G401.6 (cell line): Measurements from ENCODE around the gene HOXB4.

Experiments
- FAIRE-seq: peaks from 2 replicates; lab custom pipeline; 2012; peaks lifted over from hg19 to GRCh38; lab: Jason Lieb, UNC

HOXB4 gene

GRCh38 chr17:48577946-48578615, at the start of gene HOXB4:
Gene HOXB4 (minus strand): TSS chr17:48578350. CDS start chr17:48578319, 31 bp downstream.
- FAIRE-seq = peak; percentile 74

DNA sequence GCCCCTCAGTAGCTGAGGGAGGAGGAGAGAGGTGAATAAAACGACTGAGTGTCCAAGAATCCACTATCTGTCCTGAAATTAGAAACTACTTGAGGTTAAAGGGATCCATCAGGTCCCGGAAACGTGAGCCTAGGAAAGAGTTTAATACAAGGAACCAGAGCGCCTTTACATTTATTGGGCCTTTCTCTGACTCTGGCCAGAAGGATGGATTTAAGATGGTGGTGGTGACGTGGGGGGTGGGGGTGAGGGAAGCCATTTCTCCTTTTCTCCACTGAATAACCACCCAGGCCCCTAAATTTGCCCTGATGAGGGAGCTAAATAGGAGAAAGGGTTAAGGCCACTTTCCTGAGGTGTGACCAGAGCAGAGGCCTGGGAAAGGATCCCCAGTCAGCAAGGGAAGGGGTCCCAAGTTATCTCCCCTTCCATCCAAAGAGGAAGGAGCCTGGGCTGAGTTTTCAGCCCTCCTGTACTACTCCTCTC, 49.0 kb upstream of the HOXB4 start:
- FAIRE-seq = no peak

- no peak for FAIRE-seq
These were observed 48.3 kb upstream of the HOXB4 start, which contains the start of gene HOXB9 for GRCh38 chr17:48626245-48627117. Gene HOXB9 (minus strand): TSS chr17:48626358. CDS start chr17:48626269, 89 bp downstream.

DNA sequence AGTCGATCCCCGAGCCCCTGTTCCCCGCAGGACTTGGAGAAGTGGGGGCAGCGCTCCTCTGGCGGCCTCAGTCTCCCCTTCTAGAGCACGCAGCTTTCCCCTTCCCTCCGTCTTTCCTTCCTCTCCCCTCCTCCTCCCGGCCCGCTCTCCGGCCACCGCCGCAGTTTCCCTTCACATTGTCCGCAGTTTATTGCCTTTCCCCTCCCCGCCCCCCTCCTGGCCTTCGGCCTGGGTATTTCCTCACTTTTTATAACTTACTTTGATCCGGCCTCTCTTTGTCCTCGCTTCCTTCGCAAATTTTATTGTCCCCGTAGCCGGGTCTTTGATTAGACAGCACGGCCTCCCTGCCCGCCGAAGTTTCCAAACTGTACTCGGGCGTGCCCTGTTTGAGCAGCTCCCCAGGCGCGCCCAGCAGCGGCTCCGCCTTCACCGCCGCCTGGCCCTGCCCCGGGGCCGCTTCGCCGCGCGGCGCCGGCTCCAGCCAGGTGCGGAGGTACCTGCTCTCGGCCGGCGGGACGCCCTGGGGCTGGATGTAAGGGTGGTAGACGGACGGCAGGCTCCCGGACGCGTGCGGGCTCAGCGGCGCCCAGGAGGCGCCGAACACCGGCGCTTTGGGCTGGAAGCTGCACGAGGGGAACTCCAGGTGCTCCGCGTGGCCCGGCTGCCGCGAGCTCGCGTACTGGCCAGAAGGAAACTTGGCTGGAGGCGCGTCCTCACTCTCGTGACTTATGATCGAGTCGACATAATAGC, 47.5 kb upstream of the HOXB4 start:
- FAIRE-seq = no peak

- FAIRE-seq = no peak
These were observed 46.7 kb upstream of the HOXB4 start for GRCh38 chr17:48624544-48625494.

DNA sequence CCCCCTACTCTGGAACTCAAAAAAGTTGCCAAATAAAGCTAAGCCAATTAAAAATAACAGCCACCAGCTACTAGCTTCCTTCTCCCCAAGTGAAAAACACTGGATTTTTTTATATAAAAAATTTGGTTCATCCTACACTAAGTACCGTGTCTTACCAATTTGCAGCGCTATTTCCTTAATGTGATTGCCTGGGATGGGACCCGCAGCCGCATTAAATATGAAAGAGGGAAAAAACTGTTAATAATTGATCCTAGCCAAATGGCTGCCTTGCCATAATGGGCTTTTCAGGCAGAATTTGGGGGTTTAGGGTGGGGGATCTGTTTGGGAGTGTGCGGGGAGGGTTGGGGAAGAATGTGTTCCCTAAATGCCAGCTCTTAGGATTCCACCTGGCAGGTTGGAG, 46.0 kb upstream of the HOXB4 start:
- no peak for FAIRE-seq

DNA sequence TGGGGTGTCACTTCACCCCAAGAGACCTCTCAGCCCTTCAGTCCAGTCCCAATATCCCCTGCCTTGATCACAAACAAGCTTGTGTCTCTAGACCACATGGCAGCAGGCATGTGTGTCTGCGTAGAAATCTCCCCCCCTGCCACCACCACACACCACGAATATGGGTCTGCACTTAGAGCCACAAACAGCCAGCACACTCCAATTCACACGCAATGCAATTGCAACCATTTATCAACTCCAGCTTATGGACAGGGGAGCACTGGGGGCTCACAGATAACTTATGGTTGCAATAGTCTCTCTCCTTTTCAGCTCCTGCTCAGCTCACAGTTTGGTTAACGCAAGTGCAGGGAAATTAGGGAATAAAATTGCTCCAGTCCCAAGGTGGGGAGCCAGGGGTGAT, 45.4 kb upstream of the HOXB4 start:
- FAIRE-seq = no peak

DNA sequence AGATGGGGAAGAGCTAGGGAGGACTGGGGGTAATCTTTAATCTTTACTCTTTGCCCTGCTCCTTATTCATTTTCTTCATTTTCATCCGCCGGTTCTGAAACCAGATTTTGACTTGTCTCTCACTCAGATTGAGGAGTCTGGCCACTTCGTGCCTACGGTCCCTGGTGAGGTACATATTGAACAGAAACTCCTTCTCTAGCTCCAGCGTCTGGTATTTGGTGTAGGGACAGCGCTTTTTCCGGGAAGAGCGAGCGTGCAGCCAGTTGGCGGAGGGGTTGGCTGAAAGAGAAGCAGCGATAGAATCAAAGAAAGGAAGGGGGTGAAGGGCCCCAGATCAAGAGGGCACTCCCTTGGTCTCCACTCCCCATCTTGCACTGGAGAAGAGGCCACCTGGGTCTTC, 44.7 kb upstream of the HOXB4 start:
- no peak for FAIRE-seq

- no peak for FAIRE-seq
These were observed 43.6 kb upstream of the HOXB4 start for GRCh38 chr17:48621410-48622392.

DNA sequence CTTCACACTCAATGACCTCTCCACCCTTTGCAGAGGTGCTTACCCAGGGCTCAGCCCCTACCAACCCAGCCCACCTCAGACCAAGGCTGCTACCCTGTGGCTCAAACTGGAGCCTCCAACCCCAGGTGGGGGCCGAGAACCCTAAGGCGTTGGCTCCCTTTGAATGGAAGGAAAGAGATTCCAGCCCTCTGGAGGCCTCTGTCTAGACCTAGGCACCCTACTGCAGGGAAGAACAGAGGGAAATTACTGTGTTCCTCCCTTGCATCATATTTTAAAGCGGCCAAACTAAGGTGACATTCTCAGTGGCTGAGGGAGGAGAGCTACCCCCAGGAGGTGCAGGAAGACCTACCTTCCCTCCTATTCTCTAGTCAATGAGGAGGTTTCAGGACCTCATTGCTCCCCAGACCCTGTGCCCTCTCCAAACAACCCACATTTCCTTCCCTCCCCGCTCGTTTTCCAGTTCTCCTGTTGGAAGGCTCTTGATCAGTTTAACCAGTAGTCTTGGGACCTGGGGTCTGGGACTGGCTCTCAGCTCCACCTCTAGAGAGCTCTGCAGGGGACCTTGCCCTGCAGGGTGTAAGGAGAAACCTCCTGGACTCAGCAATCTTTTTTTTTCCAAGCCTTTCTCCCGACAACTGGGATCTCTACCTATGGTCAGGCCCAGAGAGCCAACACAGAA, 42.5 kb upstream of the HOXB4 start:
- no peak for FAIRE-seq

DNA sequence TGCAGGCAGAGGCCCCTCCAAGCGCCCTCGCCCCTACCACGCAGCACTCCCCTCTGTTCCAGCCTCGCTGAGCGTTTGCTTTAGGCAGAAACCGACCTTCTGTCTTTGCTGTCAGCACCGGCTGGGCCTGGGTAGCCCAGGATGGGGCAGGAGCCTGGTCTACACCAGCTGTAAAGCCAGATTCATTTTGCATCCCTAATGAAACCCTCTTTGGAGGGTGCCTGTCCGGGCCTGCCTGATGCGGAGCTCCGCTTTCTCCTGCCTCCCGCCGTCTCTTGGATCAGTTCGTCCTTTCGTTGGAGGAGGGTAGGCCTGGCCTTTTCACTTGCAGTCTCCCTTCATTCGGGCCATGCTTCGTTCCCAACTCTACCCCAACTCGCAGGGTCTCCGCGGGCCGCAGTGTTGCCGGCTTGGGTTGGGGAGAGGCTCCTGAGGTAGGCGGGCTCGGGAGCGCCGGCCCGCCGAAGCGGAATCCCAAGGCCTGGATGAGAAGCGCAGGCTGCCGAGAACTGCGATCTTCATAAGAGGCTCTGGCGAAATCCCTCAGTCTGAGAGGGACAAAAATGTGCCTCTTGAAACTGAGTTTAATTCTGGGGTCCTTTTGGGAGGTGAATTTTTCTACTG, 41.8 kb upstream of the HOXB4 start:
- FAIRE-seq = no peak

DNA sequence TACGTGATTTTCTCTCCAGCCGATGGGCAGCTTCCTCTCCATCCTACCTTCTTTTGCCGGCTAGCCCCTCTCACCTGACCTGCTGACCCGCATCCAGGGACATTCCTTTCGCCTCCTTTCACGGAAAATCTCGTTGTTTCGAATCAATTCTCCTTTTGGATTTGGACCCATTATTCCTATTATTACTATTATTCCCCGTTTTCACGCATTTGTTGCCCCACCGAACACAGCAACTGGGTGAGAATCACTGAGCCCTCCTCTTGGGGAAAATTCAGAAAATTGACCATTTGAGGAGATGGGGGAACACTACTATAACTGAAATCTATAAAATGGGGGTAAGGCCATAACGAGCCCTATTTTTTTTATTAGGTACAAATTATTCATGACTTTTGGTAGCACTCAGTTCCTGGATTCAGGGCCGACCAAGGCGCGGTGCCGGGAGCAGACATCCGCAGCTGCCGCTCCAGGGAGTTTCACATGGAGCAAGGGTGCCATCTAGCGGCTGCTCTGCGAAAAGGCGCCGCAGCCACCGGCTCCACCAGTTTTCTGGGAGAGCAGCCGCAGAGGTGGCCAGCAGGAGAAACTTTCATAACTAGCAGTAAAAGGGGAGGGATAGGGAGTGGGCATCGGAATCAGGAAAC, 40.2 kb upstream of the HOXB4 start:
- peak; percentile 98 for FAIRE-seq

DNA sequence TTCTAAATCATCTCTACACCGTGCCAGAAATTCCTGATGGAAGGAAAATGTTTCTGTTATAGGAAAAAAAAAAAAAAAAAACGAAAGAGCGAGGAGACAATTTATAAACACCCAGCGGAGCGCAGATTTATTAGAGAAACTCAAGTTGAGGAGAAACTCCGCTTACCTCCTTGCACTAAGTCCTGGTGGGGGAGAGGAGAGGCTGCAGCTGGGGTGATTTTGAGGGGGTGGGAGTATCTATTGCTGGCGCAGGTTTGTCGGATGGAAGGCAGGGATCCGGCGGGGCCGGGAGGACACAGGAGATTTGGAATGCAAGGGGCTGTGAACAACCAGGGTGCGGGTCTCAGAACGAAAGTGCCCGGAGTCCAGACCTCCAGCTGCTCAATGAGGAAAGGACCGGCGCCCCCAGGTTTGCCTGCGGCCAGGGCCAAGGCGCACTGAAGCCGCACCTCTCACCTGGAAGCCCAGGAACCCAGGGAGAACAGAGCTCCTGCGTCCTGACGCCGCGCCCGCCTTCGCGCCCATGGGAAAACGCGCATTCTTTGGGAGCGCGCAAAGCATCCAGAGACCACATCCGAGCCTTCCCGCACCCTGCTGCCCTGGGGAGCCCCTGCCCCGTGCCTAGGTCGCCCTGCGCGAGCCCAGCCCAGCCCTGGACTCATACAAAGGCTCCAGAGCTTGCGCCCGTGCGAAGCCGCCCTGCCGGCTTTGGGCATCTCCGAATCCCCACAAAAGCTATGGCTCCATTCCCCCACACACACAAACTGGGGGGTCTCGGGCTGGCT, 39.5 kb upstream of the HOXB4 start:
- no peak for FAIRE-seq

- no peak for FAIRE-seq
These were observed 38.7 kb upstream of the HOXB4 start for GRCh38 chr17:48616717-48617470.

DNA sequence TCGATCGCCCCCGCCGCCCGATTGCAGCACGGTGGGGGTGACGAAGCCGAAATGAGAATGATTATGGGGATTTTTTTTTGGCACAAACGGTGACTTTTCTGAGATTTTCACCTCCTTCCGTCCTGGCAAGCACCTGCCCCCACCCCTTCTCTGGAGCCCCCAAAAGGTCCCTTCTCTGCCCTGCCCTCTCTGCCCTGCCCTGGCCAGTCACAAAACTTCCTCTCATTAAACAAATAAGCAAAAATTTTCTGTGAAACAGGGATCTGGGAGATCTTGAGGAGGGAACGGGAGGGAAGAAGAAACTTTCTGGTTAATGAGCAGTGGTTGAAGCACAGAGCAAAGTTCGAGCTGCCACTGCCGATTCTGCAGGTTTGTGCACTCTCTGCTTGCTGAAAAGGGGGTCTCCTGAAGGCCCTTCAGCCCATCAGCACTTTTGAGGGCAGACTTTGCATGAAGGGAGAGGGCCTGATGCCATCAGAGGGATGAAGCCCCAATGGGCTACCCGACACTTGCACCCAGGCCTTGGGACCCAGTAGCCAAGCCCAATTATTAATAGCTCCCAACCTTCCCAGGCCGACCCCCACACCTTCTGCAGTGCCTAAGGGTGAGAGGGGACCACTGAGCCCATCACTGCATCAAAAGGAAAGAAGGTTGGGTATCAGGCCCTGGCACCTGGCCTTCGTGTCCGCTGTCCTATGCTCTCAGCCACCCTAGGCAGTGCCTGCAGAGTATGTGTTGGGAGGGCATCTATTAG, 38.0 kb upstream of the HOXB4 start:
- FAIRE-seq = no peak
